K562 (cell line): ENCODE measurements around the gene MYL12B. TPM values are rescaled to one million over a fixed set of nuclear protein-coding genes. Genes with fewer than 3 reads are reported as not detected.

Experiments used
- ATAC-seq: fragments of 200-7000 bp; cut with Tn5 transposase; 3 replicates; pipeline ENCODE4 v1.9.1; 2020; ENCODE audit warnings: moderate library complexity
- BruUV-seq: library from RNA; stranded (reverse); fragments of 400-500 nt; replicated peaks from 2 replicates; lab custom pipeline; 2021; lab: Mats Ljungman, UMichigan
- CTCF ChIA-PET: fragments of 300-600 bp; formaldehyde crosslinking; extraction: SDS; loops from one replicate; lab custom pipeline; 2021; ENCODE audit warnings: low intra/inter-chr PET ratio; lab: Yijun Ruan, JAX
- POLR2A ChIA-PET: fragments of 300-600, 350-650 bp; sonication (Branson Sonifier 250); formaldehyde crosslinking; extraction: SDS; loops from one replicate; lab custom pipeline; 2021; ENCODE audit warnings: antibody characterized with exemption, inconsistent platforms; lab: Yijun Ruan, JAX
- DNase-seq, 4 experiments: peaks; one replicate each; pipeline versions ENCODE4 v3.0.0 to v3.0.0-alpha.2; 2011 to 2018; ENCODE audit warnings: low spot score in 3 of 4, mixed read lengths in 3 of 4; ENCODE audit errors: extremely low read depth in 1 of 4
- FAIRE-seq: peaks from 2 replicates; lab custom pipeline; 2011; peaks lifted over from hg19 to GRCh38; lab: Jason Lieb, UNC
- H2AFZ ChIP-seq: 2 replicates; pipeline ENCODE4 v1.6.0; 2011; ENCODE audit warnings: low read depth, low read length, control low read depth, inconsistent platforms
- H3K27ac ChIP-seq: fragments of 200-600 bp; 3 replicates; pipeline ENCODE4 v1.8.0; 2011; ENCODE audit warnings: low read depth, mild to moderate bottlenecking, control low read depth, inconsistent platforms, low read length, moderate library complexity, mixed read lengths; ENCODE audit errors: extremely low read depth
- H3K27me3 ChIP-seq, 2 experiments: fragments of 300-600 bp in 1 of 2; 2 replicates in 1 of 2; 3 replicates in 1 of 2; pipeline versions ENCODE4 v1.6.0 to v1.8.0; 2011; ENCODE audit warnings: inconsistent platforms in 2 of 2, low read length in 2 of 2, mild to moderate bottlenecking in 1 of 2, mixed read lengths in 1 of 2, moderate library complexity in 1 of 2; ENCODE audit not compliant: control insufficient read depth in 2 of 2, insufficient read depth in 2 of 2
- H3K36me3 ChIP-seq: fragments of 300-600 bp; 3 replicates; pipeline ENCODE4 v1.8.0; 2011; ENCODE audit warnings: mild to moderate bottlenecking, low read length, inconsistent platforms; ENCODE audit not compliant: control insufficient read depth, insufficient read depth
- H3K4me1 ChIP-seq, 2 experiments: fragments of 200-600 bp in 1 of 2; replicated peaks in 1 of 2; 2 replicates in 1 of 2; 3 replicates in 1 of 2; pipeline versions ENCODE4 v1.5.1 to v1.8.0; 2011; ENCODE audit warnings: inconsistent platforms in 2 of 2, low read length in 2 of 2, mild to moderate bottlenecking in 1 of 2, mixed read lengths in 1 of 2, moderate library complexity in 1 of 2; ENCODE audit not compliant: control insufficient read depth in 2 of 2, insufficient read depth in 2 of 2
- H3K4me2 ChIP-seq: 2 replicates; pipeline ENCODE4 v1.6.1; 2011; ENCODE audit warnings: low read length, control low read depth, inconsistent platforms, mixed read lengths; ENCODE audit not compliant: insufficient read depth
- H3K4me3 ChIP-seq: fragments of 200-600 bp; sonication (generic), shearing (Covaris generic); 2 replicates; pipeline ENCODE4 v1.5.1; 2016; ENCODE audit warnings: control low read depth, inconsistent platforms
- H3K79me2 ChIP-seq: fragments of 200-600 bp; 3 replicates; pipeline ENCODE4 v1.8.0; 2011; ENCODE audit warnings: low read length, inconsistent platforms; ENCODE audit not compliant: control insufficient read depth, insufficient read depth
- H3K9ac ChIP-seq, 2 experiments: 2 replicates each; pipeline versions ENCODE4 v1.6.0 to v1.6.1; 2011; ENCODE audit warnings: low read depth in 2 of 2, low read length in 2 of 2, control low read depth in 1 of 2, inconsistent platforms in 1 of 2, mild to moderate bottlenecking in 1 of 2, mixed read lengths in 1 of 2; ENCODE audit not compliant: insufficient read depth in 1 of 2
- H3K9me1 ChIP-seq: one replicate; pipeline ENCODE4 v1.6.0; 2011; ENCODE audit warnings: inconsistent platforms, mild to moderate bottlenecking, low read length, moderate library complexity; ENCODE audit not compliant: control insufficient read depth, insufficient read depth
- H3K9me3 ChIP-seq: replicated peaks from 2 replicates; pipeline ENCODE4 v1.5.1; 2011; ENCODE audit warnings: low read depth, low read length, inconsistent platforms; ENCODE audit not compliant: control insufficient read depth, insufficient read depth
- H4K20me1 ChIP-seq: replicated peaks from 2 replicates; pipeline ENCODE4 v1.6.1; 2011; ENCODE audit warnings: low read length, inconsistent platforms, mixed read lengths; ENCODE audit not compliant: control insufficient read depth, insufficient read depth
- BCOR ChIP-seq: fragments of 450-650 bp; IDR thresholded peaks from 2 replicates; pipeline ENCODE4 v1.6.1; 2016
- CREBBP ChIP-seq: IDR thresholded peaks from one replicate; pipeline ENCODE4 v1.6.1; 2012; ENCODE audit warnings: low read depth, mild to moderate bottlenecking, control low read depth, inconsistent platforms, low read length
- CSDE1 ChIP-seq, 2 experiments: fragments of 450-650 bp; IDR thresholded peaks; 2 replicates each; pipeline ENCODE4 v1.6.1; 2016; ENCODE audit warnings: mild to moderate bottlenecking in 1 of 2
- DDX20 ChIP-seq: fragments of 450-650 bp; IDR thresholded peaks from 2 replicates; pipeline ENCODE4 v1.6.1; 2016; ENCODE audit warnings: missing genetic modification characterization, low read depth, mild to moderate bottlenecking, missing compliant biosample characterization, moderate library complexity
- RBM25 ChIP-seq: fragments of 200-400 bp; formaldehyde crosslinking; IDR thresholded peaks from 2 replicates; pipeline ENCODE4 v1.6.1; 2018; ENCODE audit warnings: low read length, low read depth, moderate library complexity; ENCODE audit not compliant: severe bottlenecking
- SMAD2 ChIP-seq: fragments of 150-350 bp; IDR thresholded peaks from 2 replicates; pipeline ENCODE4 v1.6.1; 2014; ENCODE audit warnings: low read depth, mild to moderate bottlenecking, low read length
- ZNF121 ChIP-seq: sonication (generic); formaldehyde crosslinking; conservative IDR thresholded peaks from 2 replicates; pipeline ENCODE4 v1.8.0; 2022; ENCODE audit warnings: missing genetic modification reagents
- WGBS: fragments of 100-300 bp; shearing (Covaris generic); methylation state at CpG from one replicate; pipeline ENCODE4 v1.1.6; 2016; ENCODE audit warnings: low coverage, mixed read lengths; ENCODE audit not compliant: insufficient coverage; ENCODE audit errors: missing lambda C conversion rate; 5-methylcytosine and 5-hydroxymethylcytosine counted together
- in situ Hi-C: fragments of 300-500 bp; cut with MboI; formaldehyde crosslinking; loops from 4 replicates; pipeline ENCODE4 v1.15.0; 2018; ENCODE audit warnings: inconsistent platforms, mixed read lengths
- intact Hi-C: fragments of 100-400 bp; cut with micrococcal nuclease; formaldehyde crosslinking; loops from 2 replicates; pipeline ENCODE4 v1.14.2; 2022
- polyA plus RNA-seq, 8 experiments: library from polyadenylated mRNA; depleted of rRNA in 4 of 8; stranded (reverse) in 5 of 8; unstranded in 3 of 8; fragments of >200 nt; fragmentation: Nextera tagmentation in 2 of 8; fragmentation: Illumina TruSeq in 1 of 8; extraction: Ambion mirVana in 2 of 8; extraction: Trizol in 1 of 8; gene quantifications; 2 replicates each; pipeline versions ENCODE4 v1.2.1 to v1.2.3, GENCODE V29; 2011 to 2014; ENCODE audit warnings: inconsistent platforms in 1 of 8, missing spikeins in 1 of 8
- total RNA-seq, 7 experiments: library from RNA; depleted of rRNA in 6 of 7; stranded (reverse); fragments of >200 nt in 6 of 7; fragmentation: Illumina TruSeq in 2 of 7; extraction: Trizol in 2 of 7; gene quantifications; 2 replicates each; pipeline versions ENCODE4 v1.2.1 to v1.2.3, GENCODE V29; 2011 to 2021; ENCODE audit warnings: low replicate concordance in 1 of 7

Gene MYL12B
- total and polyA plus RNA-seq, 9 of the 15 experiments (the other 6 are each of a cell fraction or from before 2014, with no cell fraction given): 220 to 995 (median 463) TPM

DNA sequence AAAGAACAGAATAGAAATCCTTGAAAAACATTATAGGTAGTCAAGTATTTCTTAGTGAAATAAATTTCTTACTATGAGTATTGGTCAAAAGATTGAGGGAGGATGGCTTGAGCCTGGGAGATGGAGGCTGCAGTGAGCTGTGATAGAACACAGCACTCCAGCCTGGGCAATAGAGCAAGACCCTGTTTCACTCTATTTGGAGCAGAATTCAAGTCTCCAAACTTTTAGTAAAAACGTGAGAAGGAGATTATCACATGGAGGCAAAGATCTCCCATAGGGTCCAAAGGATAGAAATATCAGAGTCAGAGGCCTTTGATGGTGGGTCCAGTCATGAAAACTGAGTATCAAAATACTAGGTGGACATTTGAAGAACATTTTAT is 16.8 kb upstream of the MYL12B start:
- BruUV-seq: no TSS peak
- TF ChIP-seq ZNF121 (CRISPR knock-in tag): peak; percentile 96
- TF ChIP-seq BCOR: 0 out of 2 replicates have a peak, but pooled peaks have one; percentile 24
- TF ChIP-seq CSDE1 (IDR thresholded peaks at IDR 0.05): no peak
- TF ChIP-seq CREBBP: no peak
- peak; percentile 72 for TF ChIP-seq RBM25
- TF ChIP-seq DDX20: no peak
- no peak for TF ChIP-seq SMAD2
- peaks cover 46% of the 10 kb centered on the region for H3K79me2 ChIP-seq
- ChIA-PET POLR2A (interaction anchor here (1.0 to 4.1 kb wide), 14 partner anchors 9 to 362 kb away, joined by 3 to 35 read pairs (median 4); partner anchors contain the start of gene MYL12B), CTCF (interaction anchor here (0.5 to 4.3 kb wide), 7 partner anchors 201 to 479 kb away, joined by 3 to 64 read pairs (median 3); no protein-coding TSS in a partner anchor)
- H3K27me3 ChIP-seq: no peaks in the 10 kb centered on the region
- H3K36me3 ChIP-seq: peaks cover 20% of the 10 kb centered on the region
- no peaks in the 10 kb centered on the region for H3K9me1 ChIP-seq
- 11% methylated on average over 1 of the region's 1 CpG for WGBS
- no peak for DNase-seq
- no peak for ATAC-seq
- H2AFZ ChIP-seq: peak overlapping the region; percentile 100
- 0 out of 2 replicates have a peak, but pooled peaks cover 4% of the 10 kb centered on the region for H3K9me3 ChIP-seq
- intact Hi-C loops: loop anchor here (1.0 to 5.0 kb wide), 2 partner anchors 73 to 251 kb away; no protein-coding TSS in a partner anchor
- in situ Hi-C loops: loop anchor here (5.0 kb wide), 1 partner anchor 303 kb away; no protein-coding TSS in a partner anchor
- no peak for FAIRE-seq
- peak overlapping the region; percentile 100; the same call in 1 of the 3 replicates for H3K27ac ChIP-seq
- peak overlapping the region; percentile 92 for H3K4me3 ChIP-seq
- peak overlapping the region; percentile 90 for H3K4me2 ChIP-seq
- peak overlapping the region in 1 of 2 experiments; percentile 99; a peak in 2 of 4 replicates for H3K9ac ChIP-seq
- peaks cover 3 to 6% of the 10 kb centered on the region in 2 experiments; a peak in 3 of 5 replicates for H3K4me1 ChIP-seq
- peaks cover 14% of the 10 kb centered on the region; the same call in 1 of the 2 replicates for H4K20me1 ChIP-seq
